Measurements from ENCODE around the gene HSD17B4.
"Not testable (repeated sequence)": the region's sequence is repeated elsewhere in the genome, so short reads cannot be mapped to it uniquely, and the experiment has no call there.

GRCh38 chr5:119439632-119440031 lies 12.7 kb upstream of the HSD17B4 start:
- not testable (repeated sequence) for TF ChIP-seq POLR2AphosphoS5 (IDR thresholded peaks at IDR 0.05; ENCODE audit: low read depth, low read length)
- TF ChIP-seq, protein P1, sequence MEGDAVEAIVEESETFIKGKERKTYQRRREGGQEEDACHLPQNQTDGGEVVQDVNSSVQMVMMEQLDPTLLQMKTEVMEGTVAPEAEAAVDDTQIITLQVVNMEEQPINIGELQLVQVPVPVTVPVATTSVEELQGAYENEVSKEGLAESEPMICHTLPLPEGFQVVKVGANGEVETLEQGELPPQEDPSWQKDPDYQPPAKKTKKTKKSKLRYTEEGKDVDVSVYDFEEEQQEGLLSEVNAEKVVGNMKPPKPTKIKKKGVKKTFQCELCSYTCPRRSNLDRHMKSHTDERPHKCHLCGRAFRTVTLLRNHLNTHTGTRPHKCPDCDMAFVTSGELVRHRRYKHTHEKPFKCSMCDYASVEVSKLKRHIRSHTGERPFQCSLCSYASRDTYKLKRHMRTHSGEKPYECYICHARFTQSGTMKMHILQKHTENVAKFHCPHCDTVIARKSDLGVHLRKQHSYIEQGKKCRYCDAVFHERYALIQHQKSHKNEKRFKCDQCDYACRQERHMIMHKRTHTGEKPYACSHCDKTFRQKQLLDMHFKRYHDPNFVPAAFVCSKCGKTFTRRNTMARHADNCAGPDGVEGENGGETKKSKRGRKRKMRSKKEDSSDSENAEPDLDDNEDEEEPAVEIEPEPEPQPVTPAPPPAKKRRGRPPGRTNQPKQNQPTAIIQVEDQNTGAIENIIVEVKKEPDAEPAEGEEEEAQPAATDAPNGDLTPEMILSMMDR (IDR thresholded peaks at IDR 0.05): not testable (repeated sequence)
